Rectal smooth muscle tissue (tissue), 1 donor: Measurements from ENCODE around the gene HCFC1.

Experiments
- H3K27ac ChIP-seq: one replicate; pipeline ENCODE4 v1.7.0; 2013; ENCODE audit warnings: low read depth, low read length, inconsistent platforms
- H3K27me3 ChIP-seq: one replicate; pipeline ENCODE4 v1.7.0; 2013; ENCODE audit warnings: low read length; ENCODE audit not compliant: control insufficient read depth, insufficient read depth
- H3K36me3 ChIP-seq: one replicate; pipeline ENCODE4 v1.7.0; 2013; ENCODE audit warnings: low read length; ENCODE audit not compliant: control insufficient read depth, insufficient read depth
- H3K4me1 ChIP-seq: one replicate; pipeline ENCODE4 v1.7.0; 2013; ENCODE audit warnings: low read length; ENCODE audit not compliant: control insufficient read depth, insufficient read depth
- H3K4me3 ChIP-seq: one replicate; pipeline ENCODE4 v1.7.0; 2013; ENCODE audit warnings: low read length
- H3K9ac ChIP-seq: one replicate; pipeline ENCODE4 v1.7.0; 2013; ENCODE audit warnings: low read length

The HCFC1 gene

DNA sequence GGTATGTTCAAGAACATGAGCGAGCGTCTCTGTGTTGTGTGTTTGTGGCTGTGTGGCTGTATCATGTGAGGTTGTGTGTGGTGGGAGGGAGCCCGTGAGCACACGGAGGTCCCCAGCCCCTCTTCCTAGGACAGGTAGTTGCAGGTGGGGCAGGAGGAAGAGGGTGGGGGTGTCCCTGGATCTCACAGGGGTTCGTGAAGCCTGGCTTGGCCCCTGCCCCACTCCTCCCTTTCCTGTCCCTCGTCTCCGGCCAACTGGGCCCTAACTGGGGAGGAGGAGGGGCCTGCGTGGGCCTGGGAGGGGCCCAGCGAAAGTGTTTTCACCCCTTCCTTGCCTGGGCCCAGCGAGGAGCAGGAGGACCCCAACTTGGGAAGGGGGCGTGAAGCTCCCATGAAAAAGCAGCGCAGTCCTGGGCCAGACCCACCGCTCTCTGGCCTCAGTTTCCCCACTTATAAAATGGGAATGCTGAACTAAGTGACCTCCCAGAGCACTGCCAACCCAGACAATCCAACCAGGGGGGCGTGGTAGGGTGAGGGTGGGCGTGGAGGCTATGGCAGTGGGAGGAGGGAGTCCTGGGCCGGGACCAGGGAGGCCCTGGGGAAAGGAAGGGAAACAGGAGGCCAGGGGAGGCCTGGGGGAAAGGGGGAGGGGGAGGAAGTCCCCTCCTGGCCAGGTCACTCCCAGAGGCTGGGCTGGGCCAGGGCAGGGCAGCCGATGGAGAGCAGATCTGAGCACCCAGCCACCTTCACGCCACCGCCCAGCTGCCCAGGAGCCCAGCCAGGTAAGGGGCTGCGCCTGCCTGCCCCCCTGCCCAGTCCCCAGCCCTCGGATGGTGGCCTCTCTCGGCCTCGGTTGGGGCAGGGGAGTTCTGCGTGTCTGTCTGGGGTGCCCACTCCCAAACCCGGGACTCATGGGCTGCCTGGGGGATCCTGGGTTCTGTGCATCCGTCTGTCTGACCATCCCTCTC, 67.3 kb downstream of the HCFC1 start, which contains the start of gene AVPR2:
AVPR2 (plus strand) TSS at position 683 of the 967 bp plus-strand sequence. CDS start 473 bp downstream, outside the sequence.
- no peaks in the 10 kb centered on the region for H3K4me1 ChIP-seq
- no peaks in the 10 kb centered on the region for H3K36me3 ChIP-seq
- H3K27me3 ChIP-seq: peaks cover 9% of the 10 kb centered on the region
- H3K4me3 ChIP-seq: no peak within 1 kb of the TSS
- H3K27ac ChIP-seq: peak within 1 kb of the TSS; percentile 15
- H3K9ac ChIP-seq: no peak within 1 kb of the TSS

- Histone ChIP-seq H3K4me3 (no peak overlapping the region), H3K27me3 (peaks cover 9% of the 10 kb centered on the region), H3K27ac (peak overlapping the region; percentile 15), H3K9ac (no peak overlapping the region), H3K36me3 (no peaks in the 10 kb centered on the region), H3K4me1 (no peaks in the 10 kb centered on the region)
Observed at GRCh38 chrX:153903238-153903980, 68.2 kb downstream of the HCFC1 start.

GRCh38 chrX:153902385-153902784, 69.2 kb downstream of the HCFC1 start:
- H3K4me3 ChIP-seq: no peak overlapping the region
- no peaks in the 10 kb centered on the region for H3K36me3 ChIP-seq
- H3K27me3 ChIP-seq: peaks cover 12% of the 10 kb centered on the region
- no peak overlapping the region for H3K27ac ChIP-seq
- no peaks in the 10 kb centered on the region for H3K4me1 ChIP-seq
- no peak overlapping the region for H3K9ac ChIP-seq

DNA sequence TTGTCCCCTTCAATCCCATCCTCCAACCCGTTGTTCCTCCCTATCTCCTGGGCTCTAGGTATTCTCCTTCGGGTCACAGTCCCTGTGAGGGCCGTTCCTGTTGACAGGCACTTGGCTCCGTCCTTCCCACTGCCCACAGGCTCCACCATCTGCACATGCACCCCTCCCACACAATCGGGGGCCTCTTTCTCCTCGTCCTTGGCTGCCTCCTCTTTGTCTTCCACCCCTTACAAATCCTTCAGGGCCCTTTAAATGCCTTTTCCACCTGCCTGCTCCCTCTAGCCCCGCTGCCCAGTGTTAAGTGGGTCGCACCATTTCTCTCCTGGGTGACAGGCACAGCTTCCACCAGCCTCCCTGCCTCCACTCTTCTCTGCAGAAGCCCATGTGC, 69.9 kb downstream of the HCFC1 start:
- no peak overlapping the region for H3K4me3 ChIP-seq
- no peak overlapping the region for H3K9ac ChIP-seq
- no peaks in the 10 kb centered on the region for H3K4me1 ChIP-seq
- no peak overlapping the region for H3K27ac ChIP-seq
- H3K27me3 ChIP-seq: peaks cover 12% of the 10 kb centered on the region
- no peaks in the 10 kb centered on the region for H3K36me3 ChIP-seq

- peak overlapping the region; percentile 13 for H3K27ac ChIP-seq
- no peak overlapping the region for H3K4me3 ChIP-seq
- H3K36me3 ChIP-seq: no peaks in the 10 kb centered on the region
- H3K9ac ChIP-seq: no peak overlapping the region
- peaks cover 11% of the 10 kb centered on the region for H3K27me3 ChIP-seq
- no peaks in the 10 kb centered on the region for H3K4me1 ChIP-seq
Observed at GRCh38 chrX:153900831-153901752, 70.5 kb downstream of the HCFC1 start.

DNA sequence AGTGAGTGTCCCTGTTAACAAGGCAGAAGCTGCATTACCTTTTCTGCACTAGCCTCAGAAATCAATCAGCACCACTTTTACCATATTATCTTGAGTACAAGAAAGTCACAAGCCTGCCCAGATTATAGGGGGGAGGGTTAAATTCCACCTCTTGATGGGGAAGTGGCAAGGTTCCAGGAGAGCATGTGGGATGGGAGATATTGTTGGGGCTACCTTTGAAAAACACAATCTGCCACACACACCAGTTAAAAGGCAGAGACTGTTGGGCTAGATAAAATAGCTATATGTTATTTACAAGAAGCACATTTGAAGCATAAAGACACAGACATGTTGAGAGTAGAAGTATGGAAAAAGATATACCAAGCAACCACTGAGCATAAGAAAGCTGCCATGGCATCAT, 73.7 kb downstream of the HCFC1 start:
- Histone ChIP-seq H3K4me3 (no peak overlapping the region), H3K9ac (no peak overlapping the region), H3K4me1 (no peaks in the 10 kb centered on the region), H3K27me3 (peaks cover 3% of the 10 kb centered on the region), H3K27ac (no peak overlapping the region), H3K36me3 (no peaks in the 10 kb centered on the region)
